Retinal pigment epithelial cell (primary cell): Measurements from ENCODE around the gene NFAT5.

Experiments
- DNase-seq: peaks from one replicate; pipeline ENCODE4 v3.0.0-alpha.2; 2010; ENCODE audit warnings: low read depth
- H3K4me3 ChIP-seq: 2 replicates; pipeline ENCODE4 v1.5.1; 2011; ENCODE audit warnings: mild to moderate bottlenecking, low read length, control low read depth, moderate library complexity
- CTCF ChIP-seq: conservative IDR thresholded peaks from 2 replicates; pipeline ENCODE4 v1.5.1; 2011; ENCODE audit warnings: low read depth, low read length, control low read depth, inconsistent platforms

Gene NFAT5

GRCh38 chr16:69754143-69754468, 188.3 kb downstream of the NFAT5 start:
- DNase-seq, result no peak
- peak overlapping the region; percentile 98 for H3K4me3 ChIP-seq
- no peak for TF ChIP-seq CTCF
